Thyroid gland (tissue), 4 donors: ENCODE results near the gene CCND2.

Source experiments
- POLR2A ChIP-seq, 2 donors: fragments of 450-650 bp; IDR thresholded peaks; one replicate each; pipeline ENCODE4 v1.6.1; 2017; ENCODE audit warnings: antibody characterized with exemption in 2 of 2, mild to moderate bottlenecking in 2 of 2, moderate library complexity in 1 of 2
- TF ChIP-seq, protein P1 (sequence below), 6 experiments: fragments of 200-600 bp in 3 of 6; fragments of 450-650 bp in 3 of 6; sonication (generic) in 3 of 6; IDR thresholded peaks; one replicate each; pipeline ENCODE4 v1.5.1; 2016 to 2019; ENCODE audit warnings: antibody characterized with exemption in 6 of 6, mild to moderate bottlenecking in 2 of 6, inconsistent platforms in 1 of 6, moderate library complexity in 1 of 6

DNA sequence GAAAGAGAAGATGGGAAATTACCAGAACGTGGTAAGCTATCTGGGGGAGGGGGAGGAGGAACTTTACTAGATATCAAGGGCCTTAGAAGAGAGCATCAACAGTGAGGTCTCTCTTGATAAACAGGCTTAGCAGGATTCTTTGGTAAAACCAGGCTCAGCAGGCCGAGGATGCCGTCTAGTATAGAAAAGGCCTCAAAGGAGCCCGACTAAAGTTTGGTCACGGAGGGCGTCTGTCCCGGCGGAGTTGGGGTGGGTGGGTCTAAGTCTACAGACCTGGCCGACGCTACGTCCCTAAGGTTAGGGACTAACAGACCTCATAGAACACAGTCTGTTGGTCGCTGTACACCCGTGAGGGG is 46.9 kb downstream of the CCND2 start:
- TF ChIP-seq, protein P1, sequence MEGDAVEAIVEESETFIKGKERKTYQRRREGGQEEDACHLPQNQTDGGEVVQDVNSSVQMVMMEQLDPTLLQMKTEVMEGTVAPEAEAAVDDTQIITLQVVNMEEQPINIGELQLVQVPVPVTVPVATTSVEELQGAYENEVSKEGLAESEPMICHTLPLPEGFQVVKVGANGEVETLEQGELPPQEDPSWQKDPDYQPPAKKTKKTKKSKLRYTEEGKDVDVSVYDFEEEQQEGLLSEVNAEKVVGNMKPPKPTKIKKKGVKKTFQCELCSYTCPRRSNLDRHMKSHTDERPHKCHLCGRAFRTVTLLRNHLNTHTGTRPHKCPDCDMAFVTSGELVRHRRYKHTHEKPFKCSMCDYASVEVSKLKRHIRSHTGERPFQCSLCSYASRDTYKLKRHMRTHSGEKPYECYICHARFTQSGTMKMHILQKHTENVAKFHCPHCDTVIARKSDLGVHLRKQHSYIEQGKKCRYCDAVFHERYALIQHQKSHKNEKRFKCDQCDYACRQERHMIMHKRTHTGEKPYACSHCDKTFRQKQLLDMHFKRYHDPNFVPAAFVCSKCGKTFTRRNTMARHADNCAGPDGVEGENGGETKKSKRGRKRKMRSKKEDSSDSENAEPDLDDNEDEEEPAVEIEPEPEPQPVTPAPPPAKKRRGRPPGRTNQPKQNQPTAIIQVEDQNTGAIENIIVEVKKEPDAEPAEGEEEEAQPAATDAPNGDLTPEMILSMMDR (IDR thresholded peaks at IDR 0.05): no peak
- TF ChIP-seq POLR2A (IDR thresholded peaks at IDR 0.05): no peak
